ENCODE measurements around the gene TMEM165.
"Not testable (repeated sequence)": the region's sequence is repeated elsewhere in the genome, so short reads cannot be mapped to it uniquely, and the experiment has no call there.

The TMEM165 gene

GRCh38 chr4:55352726-55353125 is 43.0 kb upstream of the TMEM165 start:
- peaks cover 4% of the 10 kb centered on the region; the same call in 1 of the 2 replicates for H3F3A ChIP-seq (ENCODE audit: insufficient read depth)
- H3K9ac ChIP-seq (ENCODE audit: low read length): no peak overlapping the region
- no peaks in the 10 kb centered on the region for H4K20me1 ChIP-seq (ENCODE audit: low read depth, low read length)
- no peak overlapping the region for H3K4me3 ChIP-seq (ENCODE audit: insufficient read depth, low read length, poor library complexity, severe bottlenecking)
- TF ChIP-seq CTCF (IDR thresholded peaks at IDR 0.05; ENCODE audit: insufficient read depth, low read length, poor library complexity, severe bottlenecking) (no peak), EZH2phosphoT487 (conservative IDR thresholded peaks at IDR 0.05; ENCODE audit: low read length) (no peak)
- H3K27me3 ChIP-seq (ENCODE audit: low read length): no peaks in the 10 kb centered on the region
- no peaks in the 10 kb centered on the region for H3K36me3 ChIP-seq (ENCODE audit: low read length)
- H3K9me2 ChIP-seq (replicated peaks; ENCODE audit: insufficient read depth, low read length): no peaks in the 10 kb centered on the region
- H3K4me2 ChIP-seq (ENCODE audit: low read depth, low read length, poor library complexity, severe bottlenecking): no peak overlapping the region
- H2AFZ ChIP-seq (ENCODE audit: low read depth, low read length, severe bottlenecking): no peak overlapping the region
- no peak overlapping the region for H3K27ac ChIP-seq (ENCODE audit: low read depth, low read length)
- no peaks in the 10 kb centered on the region for H3K9me3 ChIP-seq (ENCODE audit: insufficient read depth, low read length)
- no peaks in the 10 kb centered on the region for H3K79me2 ChIP-seq (ENCODE audit: insufficient read depth, low read length)

GRCh38 chr4:55353228-55353747 is 42.5 kb upstream of the TMEM165 start:
- not testable (repeated sequence) for H3K79me2 ChIP-seq (ENCODE audit: insufficient read depth, low read length); H3K9me3 ChIP-seq (ENCODE audit: insufficient read depth, low read length); H3K4me3 ChIP-seq (ENCODE audit: insufficient read depth, low read length, poor library complexity, severe bottlenecking); H3K4me2 ChIP-seq (ENCODE audit: low read depth, low read length, poor library complexity, severe bottlenecking); H3K9me2 ChIP-seq (replicated peaks; ENCODE audit: insufficient read depth, low read length); H3K36me3 ChIP-seq (ENCODE audit: low read length); H3F3A ChIP-seq (ENCODE audit: insufficient read depth); H3K27ac ChIP-seq (ENCODE audit: low read depth, low read length); H3K27me3 ChIP-seq (ENCODE audit: low read length); H4K20me1 ChIP-seq (ENCODE audit: low read depth, low read length); H3K9ac ChIP-seq (ENCODE audit: low read length); H2AFZ ChIP-seq (ENCODE audit: low read depth, low read length, severe bottlenecking)

GRCh38 chr4:55354648-55355047 is 41.1 kb upstream of the TMEM165 start:
- Histone ChIP-seq H3K4me3 (ENCODE audit: insufficient read depth, low read length, poor library complexity, severe bottlenecking) (no peak overlapping the region), H2AFZ (ENCODE audit: low read depth, low read length, severe bottlenecking) (no peak overlapping the region), H3K79me2 (ENCODE audit: insufficient read depth, low read length) (no peaks in the 10 kb centered on the region), H3K9ac (ENCODE audit: low read length) (no peak overlapping the region), H3K27ac (ENCODE audit: low read depth, low read length) (no peak overlapping the region), H3K27me3 (ENCODE audit: low read length) (no peaks in the 10 kb centered on the region), H3F3A (ENCODE audit: insufficient read depth) (no peaks in the 10 kb centered on the region), H4K20me1 (ENCODE audit: low read depth, low read length) (no peaks in the 10 kb centered on the region), H3K9me3 (ENCODE audit: insufficient read depth, low read length) (no peaks in the 10 kb centered on the region), H3K4me2 (ENCODE audit: low read depth, low read length, poor library complexity, severe bottlenecking) (no peak overlapping the region), H3K36me3 (ENCODE audit: low read length) (no peaks in the 10 kb centered on the region), H3K9me2 (replicated peaks; ENCODE audit: insufficient read depth, low read length) (no peaks in the 10 kb centered on the region)
- TF ChIP-seq EZH2phosphoT487 (conservative IDR thresholded peaks at IDR 0.05; ENCODE audit: low read length): no peak
- TF ChIP-seq CTCF (IDR thresholded peaks at IDR 0.05; ENCODE audit: insufficient read depth, low read length, poor library complexity, severe bottlenecking): no peak

- no peak for TF ChIP-seq EZH2phosphoT487 (conservative IDR thresholded peaks at IDR 0.05; ENCODE audit: low read length)
- TF ChIP-seq CTCF (IDR thresholded peaks at IDR 0.05; ENCODE audit: insufficient read depth, low read length, poor library complexity, severe bottlenecking): no peak
- Histone ChIP-seq H3K9me2 (replicated peaks; ENCODE audit: insufficient read depth, low read length) (no peaks in the 10 kb centered on the region), H3K9me3 (ENCODE audit: insufficient read depth, low read length) (no peaks in the 10 kb centered on the region), H3K79me2 (ENCODE audit: insufficient read depth, low read length) (no peaks in the 10 kb centered on the region), H3K27ac (ENCODE audit: low read depth, low read length) (no peak overlapping the region), H3K36me3 (ENCODE audit: low read length) (no peaks in the 10 kb centered on the region), H3K4me3 (ENCODE audit: insufficient read depth, low read length, poor library complexity, severe bottlenecking) (no peak overlapping the region), H2AFZ (ENCODE audit: low read depth, low read length, severe bottlenecking) (no peak overlapping the region), H3F3A (ENCODE audit: insufficient read depth) (no peaks in the 10 kb centered on the region), H3K4me2 (ENCODE audit: low read depth, low read length, poor library complexity, severe bottlenecking) (no peak overlapping the region), H3K9ac (ENCODE audit: low read length) (no peak overlapping the region), H4K20me1 (ENCODE audit: low read depth, low read length) (no peaks in the 10 kb centered on the region), H3K27me3 (ENCODE audit: low read length) (no peaks in the 10 kb centered on the region)
Observed at GRCh38 chr4:55355555-55355954, 40.2 kb upstream of the TMEM165 start.
